Activated T-cell treated with anti-CD3 and anti-CD28 coated beads, Interleukin-2, amount 50 U/mL, for 4 hours (primary cell): ENCODE data around the gene KRTAP5-6. TPM values are rescaled to one million over a fixed set of nuclear protein-coding genes. Genes with fewer than 3 reads are reported as not detected.

Experiments used
- ATAC-seq, 2 donors: fragments of 200-7000 bp; cut with Tn5 transposase; one replicate each; pipeline ENCODE4 v1.10.0; 2021
- DNase-seq: peaks from one replicate; pipeline ENCODE4 v3.0.0-alpha.2; 2020
- H3K27me3 Mint-ChIP-seq: one replicate; pipeline ENCODE4 v1.8.0; 2021; ENCODE audit warnings: low read depth, mixed read lengths
- H3K36me3 Mint-ChIP-seq: one replicate; pipeline ENCODE4 v1.8.0; 2022; ENCODE audit warnings: mixed read lengths; ENCODE audit not compliant: insufficient read depth
- H3K4me1 Mint-ChIP-seq: one replicate; pipeline ENCODE4 v1.8.0; 2021; ENCODE audit warnings: low read depth, mixed read lengths
- H3K4me3 Mint-ChIP-seq: one replicate; pipeline ENCODE4 v1.8.0; 2021; ENCODE audit warnings: mild to moderate bottlenecking, moderate library complexity, mixed read lengths
- H3K9me3 Mint-ChIP-seq: one replicate; pipeline ENCODE4 v1.8.0; 2021; ENCODE audit warnings: mixed read lengths
- total RNA-seq, 3 donors: library from RNA; stranded (reverse); gene quantifications; one replicate each; pipeline ENCODE4 v1.2.1, GENCODE V29; 2021

Gene KRTAP5-6
- total RNA-seq, 3 donors from 2014 or later = not detected

DNA sequence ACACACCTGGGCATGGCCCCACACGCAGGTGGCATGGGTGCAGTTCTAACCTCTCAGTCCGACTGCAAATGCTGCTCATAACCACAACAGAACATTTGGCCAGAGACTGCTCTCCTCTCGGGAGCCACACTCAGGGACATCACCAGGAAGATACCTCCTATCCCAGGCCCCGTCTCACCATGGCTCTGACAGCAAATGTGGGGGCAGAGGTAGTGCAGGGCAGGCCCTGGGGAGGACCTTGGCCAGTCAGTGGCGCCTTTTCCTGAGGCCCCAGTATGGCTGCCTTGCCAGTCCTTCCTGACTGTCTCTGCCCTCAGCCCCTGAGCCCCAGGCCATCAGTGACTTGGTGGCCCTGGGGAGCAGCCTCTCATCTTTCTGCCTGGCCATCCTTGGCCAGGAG lies 2.8 kb downstream of the KRTAP5-6 start:
- Mint-ChIP-seq H3K9me3 (peaks cover 10% of the 10 kb centered on the region), H3K27me3 (peaks cover 10% of the 10 kb centered on the region), H3K4me1 (peaks cover 13% of the 10 kb centered on the region), H3K4me3 (no peak overlapping the region), H3K36me3 (no peaks in the 10 kb centered on the region)
- DNase-seq (no peak), ATAC-seq (no peak)

DNA sequence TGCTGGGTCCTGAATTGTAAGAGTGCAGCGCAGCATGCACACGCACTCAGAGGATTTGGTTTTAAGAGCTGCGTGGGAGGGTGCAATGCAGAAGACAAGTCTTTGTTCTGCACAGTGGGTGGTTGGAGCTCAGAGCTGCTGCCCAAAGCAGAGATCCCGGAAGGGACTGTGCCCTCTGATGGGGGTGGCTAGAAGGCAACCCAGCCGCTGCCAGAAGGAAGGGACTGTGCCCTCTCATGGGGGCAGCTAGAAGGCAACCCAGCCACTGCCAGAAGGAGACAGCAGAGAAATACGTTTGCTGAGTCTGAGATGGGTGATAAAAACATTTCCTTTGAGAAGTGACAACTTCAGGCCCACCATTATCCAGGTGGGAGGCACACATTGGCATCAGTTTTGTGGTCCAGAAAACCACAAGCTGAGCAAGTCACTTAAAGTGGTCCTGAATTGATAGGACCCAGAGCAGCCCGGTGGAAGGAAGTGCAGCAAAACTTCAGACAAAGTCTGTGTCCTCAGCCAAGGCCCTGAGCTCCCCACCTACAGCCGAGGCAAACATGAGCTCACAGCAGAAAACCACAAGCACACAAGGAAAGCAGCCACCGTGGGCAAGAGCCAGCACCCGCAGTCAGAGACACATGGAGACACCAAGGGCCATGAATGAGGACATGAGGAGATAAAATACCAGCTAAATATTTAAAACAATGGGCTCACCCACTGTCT lies 4.3 kb downstream of the KRTAP5-6 start:
- no peak overlapping the region for H3K4me3 Mint-ChIP-seq

DNA sequence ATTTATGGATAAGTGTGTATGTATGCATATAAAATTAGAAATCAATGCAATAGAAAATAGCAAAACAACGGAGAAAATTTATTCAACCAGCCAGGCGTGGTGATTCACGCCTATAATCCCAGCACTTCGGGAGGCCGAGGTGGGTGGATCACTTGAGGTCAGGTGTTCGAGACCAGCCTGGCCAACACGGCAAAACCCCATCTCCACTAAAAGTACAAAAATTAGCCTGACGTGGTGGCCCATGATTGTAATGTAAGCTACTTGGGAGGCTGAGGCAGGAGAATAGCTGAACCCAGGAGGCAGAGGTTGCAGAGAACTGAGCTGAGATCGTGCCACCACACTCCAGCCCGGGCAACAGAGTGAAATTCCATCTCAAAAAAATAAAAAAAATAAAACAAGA lies 5.5 kb downstream of the KRTAP5-6 start:
- no peaks in the 10 kb centered on the region for H3K36me3 Mint-ChIP-seq
- H3K9me3 Mint-ChIP-seq = peaks cover 10% of the 10 kb centered on the region
- peaks cover 10% of the 10 kb centered on the region for H3K27me3 Mint-ChIP-seq

More for the DNA sequence above, 4.3 kb downstream of the KRTAP5-6 start:
- Mint-ChIP-seq H3K9me3 (peaks cover 10% of the 10 kb centered on the region), H3K36me3 (no peaks in the 10 kb centered on the region), H3K4me1 (peaks cover 13% of the 10 kb centered on the region), H3K27me3 (peaks cover 10% of the 10 kb centered on the region)
- DNase-seq (no peak), ATAC-seq (peak; percentile 43 to 66)

DNA sequence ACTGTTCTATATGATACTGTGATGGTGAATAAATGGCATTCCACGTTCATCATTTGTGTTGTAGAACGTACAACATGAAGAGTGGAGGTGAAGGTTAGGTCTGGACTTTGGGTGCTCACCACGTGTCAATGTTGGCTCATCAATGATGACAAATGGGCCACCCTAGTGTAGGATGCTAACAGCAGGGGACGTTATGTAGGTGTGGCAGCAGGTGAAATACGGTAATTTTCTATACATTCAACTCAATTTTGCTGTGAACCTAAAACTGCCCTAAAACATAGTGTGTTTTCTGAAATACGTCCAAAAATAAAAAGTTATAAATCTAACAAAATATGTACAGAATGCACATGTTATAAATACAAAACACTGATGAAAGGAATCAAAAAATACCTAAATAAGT lies 6.2 kb downstream of the KRTAP5-6 start:
- peaks cover 13% of the 10 kb centered on the region for H3K4me1 Mint-ChIP-seq

More for the DNA sequence above, 5.5 kb downstream of the KRTAP5-6 start:
- no peak for DNase-seq
- H3K4me3 Mint-ChIP-seq = no peak overlapping the region
- peaks cover 13% of the 10 kb centered on the region for H3K4me1 Mint-ChIP-seq
- ATAC-seq = no peak

DNA sequence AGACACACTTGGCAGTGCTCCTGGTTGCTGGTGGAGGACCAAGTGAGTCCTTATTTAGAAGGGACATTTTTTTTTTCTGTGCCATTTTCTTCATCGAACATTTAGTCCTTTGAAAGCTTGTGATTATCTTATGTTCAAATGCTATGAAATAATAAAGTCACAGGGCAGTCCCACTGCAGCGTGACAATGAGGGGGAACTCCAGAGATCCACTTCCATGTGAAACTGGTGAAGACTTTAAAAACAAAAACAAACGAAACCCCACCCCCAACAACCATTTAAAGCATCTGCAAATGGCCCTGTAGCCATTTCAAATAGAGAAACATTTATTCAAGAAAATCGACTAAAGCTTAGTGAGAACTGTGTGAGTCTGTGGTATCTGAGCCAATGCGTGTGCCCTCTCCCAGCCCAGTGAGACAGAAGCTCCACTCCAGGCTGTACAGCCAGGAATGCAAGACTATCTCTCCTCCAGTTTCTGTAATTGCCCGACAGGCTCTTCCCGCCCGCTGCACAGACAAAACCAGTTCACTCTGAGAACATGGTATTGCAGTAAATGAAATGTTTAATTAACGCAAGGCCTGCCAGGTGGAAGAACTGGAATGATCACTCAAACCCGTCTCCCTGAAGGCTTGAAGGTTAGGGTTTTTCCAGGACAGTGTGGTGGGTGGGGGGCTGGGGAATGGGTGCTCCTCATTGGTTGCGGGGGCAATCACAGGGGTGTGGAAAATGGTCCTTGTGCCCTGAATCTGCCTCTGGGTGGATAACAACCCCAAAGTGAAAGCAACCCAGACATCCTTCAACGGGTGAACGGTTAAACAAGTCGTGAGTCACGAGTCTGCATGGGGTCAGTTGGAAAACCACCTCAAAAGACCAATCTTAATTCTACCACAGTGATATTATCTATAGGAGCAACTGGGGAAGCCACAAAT lies 8.4 kb downstream of the KRTAP5-6 start:
- no peaks in the 10 kb centered on the region for H3K36me3 Mint-ChIP-seq
- peaks cover 12% of the 10 kb centered on the region for H3K4me1 Mint-ChIP-seq
- H3K4me3 Mint-ChIP-seq = no peak overlapping the region
- ATAC-seq (no peak), DNase-seq (no peak)
- peaks cover 10% of the 10 kb centered on the region for H3K9me3 Mint-ChIP-seq
- H3K27me3 Mint-ChIP-seq = peaks cover 14% of the 10 kb centered on the region

More for the DNA sequence above, 6.2 kb downstream of the KRTAP5-6 start:
- peaks cover 10% of the 10 kb centered on the region for H3K9me3 Mint-ChIP-seq
- H3K27me3 Mint-ChIP-seq = peaks cover 10% of the 10 kb centered on the region
- H3K4me3 Mint-ChIP-seq = no peak overlapping the region
- ATAC-seq (no peak), DNase-seq (no peak)
- no peaks in the 10 kb centered on the region for H3K36me3 Mint-ChIP-seq

DNA sequence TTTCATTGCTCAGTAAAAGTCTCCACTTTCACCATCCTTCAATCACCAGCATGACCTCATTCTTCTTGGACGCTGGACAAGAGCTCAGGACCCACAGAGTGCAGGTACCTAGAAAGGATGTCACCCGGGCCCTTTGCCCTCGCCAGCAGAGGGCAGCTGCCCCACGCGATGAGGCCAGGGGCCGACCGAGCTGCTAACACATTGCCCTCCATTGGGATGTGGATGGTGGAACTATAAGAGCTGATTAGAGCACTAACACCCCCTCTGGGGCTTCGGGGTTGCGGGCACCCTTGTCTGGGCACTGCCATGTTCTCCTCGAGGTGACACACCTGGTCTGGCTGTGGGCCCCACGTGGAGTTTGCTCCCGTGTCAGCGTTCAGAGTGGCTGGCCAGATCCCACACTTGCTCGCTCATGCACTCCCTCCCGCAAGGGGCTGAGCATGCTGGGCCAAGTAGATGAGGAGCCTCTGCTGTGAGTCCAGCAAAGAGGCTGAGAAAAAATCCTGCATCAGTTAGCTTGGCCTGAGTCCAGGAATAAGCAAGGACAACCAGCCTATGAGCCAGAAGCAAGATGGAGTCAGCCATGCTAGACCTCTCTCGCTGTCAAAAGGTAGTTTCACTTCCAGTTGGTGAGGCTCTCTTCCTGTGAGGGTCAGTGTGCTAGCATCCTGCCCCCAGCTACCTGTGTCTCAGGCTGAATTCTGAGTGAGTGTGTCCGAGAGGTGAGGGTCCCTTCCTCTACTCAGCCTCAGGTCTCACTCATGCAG lies 9.8 kb downstream of the KRTAP5-6 start:
- H3K9me3 Mint-ChIP-seq = peaks cover 4% of the 10 kb centered on the region
- no peaks in the 10 kb centered on the region for H3K36me3 Mint-ChIP-seq
- no peak overlapping the region for H3K4me3 Mint-ChIP-seq
- DNase-seq (no peak), ATAC-seq (no peak)
- peaks cover 13% of the 10 kb centered on the region for H3K27me3 Mint-ChIP-seq
- no peaks in the 10 kb centered on the region for H3K4me1 Mint-ChIP-seq

DNA sequence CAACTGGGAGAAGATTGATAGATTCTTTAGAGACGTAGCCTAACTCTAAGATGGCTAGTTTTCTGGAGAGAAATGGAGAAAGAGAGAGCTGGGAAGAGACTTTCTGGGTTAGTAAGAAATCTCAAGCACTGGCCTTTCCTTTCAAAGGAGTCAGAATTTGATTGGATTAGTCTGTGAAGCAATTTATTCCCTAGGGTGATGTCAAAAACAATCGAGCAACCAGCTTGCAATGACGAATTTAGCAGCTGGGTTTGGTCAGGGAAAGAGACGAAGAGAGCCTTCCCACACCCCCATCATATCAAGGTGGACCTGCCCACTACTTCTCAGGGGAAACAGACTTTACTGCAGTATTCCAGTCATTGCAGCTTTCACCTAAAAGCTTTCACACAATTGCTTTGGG lies 10.8 kb downstream of the KRTAP5-6 start:
- Mint-ChIP-seq H3K27me3 (peaks cover 13% of the 10 kb centered on the region), H3K4me3 (no peak overlapping the region), H3K9me3 (no peaks in the 10 kb centered on the region), H3K4me1 (no peaks in the 10 kb centered on the region), H3K36me3 (no peaks in the 10 kb centered on the region)
- DNase-seq = no peak
- no peak for ATAC-seq

DNA sequence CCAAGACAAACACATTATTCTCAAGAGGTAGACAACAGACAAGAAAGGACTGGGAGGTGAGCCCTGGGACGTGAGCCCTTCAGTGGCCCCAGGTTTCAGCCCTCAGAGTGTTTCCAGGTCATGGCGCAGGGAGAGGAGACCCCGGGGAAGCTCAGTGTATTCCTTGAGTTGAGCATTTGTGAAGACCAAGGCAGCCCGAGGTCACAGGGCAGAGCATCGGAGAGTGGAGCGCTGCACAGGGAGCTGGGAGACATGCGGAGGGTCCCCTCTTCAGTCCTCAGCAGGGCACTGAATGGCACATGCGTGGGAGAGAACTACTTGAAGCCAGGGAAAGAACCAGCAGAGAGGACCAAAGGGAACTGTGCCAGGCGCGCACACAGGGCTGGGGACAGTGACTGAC lies 11.7 kb downstream of the KRTAP5-6 start:
- peaks cover 9% of the 10 kb centered on the region for H3K27me3 Mint-ChIP-seq
- no peaks in the 10 kb centered on the region for H3K4me1 Mint-ChIP-seq
- DNase-seq = no peak
- no peaks in the 10 kb centered on the region for H3K9me3 Mint-ChIP-seq
- no peaks in the 10 kb centered on the region for H3K36me3 Mint-ChIP-seq
- ATAC-seq = no peak
- no peak overlapping the region for H3K4me3 Mint-ChIP-seq

DNA sequence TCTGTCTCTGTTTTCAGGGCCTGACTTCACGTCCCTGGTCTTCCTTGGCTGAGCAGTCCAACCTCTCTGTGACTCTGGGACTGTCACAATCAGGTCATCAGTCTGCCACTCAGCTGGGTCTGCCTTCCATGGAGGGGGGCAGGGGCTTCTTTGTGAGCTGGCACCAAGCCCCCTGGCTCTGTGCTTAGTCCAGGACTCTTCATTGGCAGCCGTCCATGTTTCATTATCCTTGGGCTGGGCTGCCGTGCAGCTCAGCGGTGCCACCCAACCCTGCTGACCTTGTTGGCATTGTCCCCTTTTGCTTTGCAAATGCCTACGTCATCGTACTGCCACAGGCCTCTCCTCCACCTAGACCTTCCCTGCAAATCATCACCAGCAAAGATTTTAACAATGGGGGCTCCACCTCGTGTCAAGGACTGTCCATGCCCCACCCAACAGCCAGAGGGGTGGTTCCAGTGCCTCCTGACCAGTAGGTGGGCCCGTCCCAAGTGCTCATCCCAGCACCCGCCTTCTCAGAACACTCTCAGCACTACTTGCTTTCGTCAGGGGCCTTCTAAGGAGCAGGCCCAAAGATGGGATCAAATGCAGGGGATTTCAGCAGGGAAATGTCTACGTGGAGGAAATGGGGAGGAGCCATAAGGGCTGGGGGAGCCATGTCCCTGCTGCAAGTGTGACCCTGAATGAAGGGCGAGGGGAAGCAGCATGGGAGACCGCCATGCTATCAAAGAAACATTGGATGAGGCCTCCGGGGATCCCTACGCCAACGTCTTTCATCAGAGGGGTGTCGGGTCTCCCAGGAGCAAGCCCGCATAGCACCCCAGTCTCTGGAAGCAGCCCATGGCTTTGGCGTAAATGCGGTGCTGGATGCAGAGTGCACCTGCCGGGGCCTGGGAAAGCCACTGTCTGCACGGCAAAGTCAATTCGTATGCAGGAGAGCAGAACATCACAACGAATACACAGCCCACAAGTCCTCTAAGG lies 18.2 kb downstream of the KRTAP5-6 start:
- no peaks in the 10 kb centered on the region for H3K4me1 Mint-ChIP-seq
- H3K36me3 Mint-ChIP-seq = no peaks in the 10 kb centered on the region
- DNase-seq = no peak
- peaks cover 3% of the 10 kb centered on the region for H3K27me3 Mint-ChIP-seq
- H3K9me3 Mint-ChIP-seq = no peaks in the 10 kb centered on the region
- H3K4me3 Mint-ChIP-seq = no peak overlapping the region
- ATAC-seq = no peak

DNA sequence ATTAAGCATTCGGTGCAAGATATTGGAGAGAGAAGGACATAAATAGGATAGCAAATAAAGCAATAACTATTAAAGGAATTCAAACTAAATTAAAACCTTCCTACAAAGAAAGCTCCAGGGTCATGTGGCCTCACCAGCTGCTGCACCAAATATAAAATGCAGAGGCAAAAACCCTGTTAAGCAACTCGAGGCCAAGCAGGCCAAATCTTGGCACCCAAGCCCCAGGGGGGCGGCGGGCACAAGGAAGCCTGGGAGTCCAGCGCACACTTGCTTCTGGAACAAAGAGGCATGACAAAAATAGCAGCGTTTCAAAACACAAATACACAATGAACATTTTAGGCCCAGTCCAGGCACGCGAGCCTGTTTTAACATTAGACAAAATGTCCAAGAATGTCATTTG lies 20.8 kb downstream of the KRTAP5-6 start:
- H3K36me3 Mint-ChIP-seq = no peaks in the 10 kb centered on the region
- H3K4me1 Mint-ChIP-seq = no peaks in the 10 kb centered on the region
- ATAC-seq (no peak), DNase-seq (no peak)
- H3K4me3 Mint-ChIP-seq = no peak overlapping the region
- H3K9me3 Mint-ChIP-seq = no peaks in the 10 kb centered on the region
- H3K27me3 Mint-ChIP-seq = peaks cover under 1% of the 10 kb centered on the region

DNA sequence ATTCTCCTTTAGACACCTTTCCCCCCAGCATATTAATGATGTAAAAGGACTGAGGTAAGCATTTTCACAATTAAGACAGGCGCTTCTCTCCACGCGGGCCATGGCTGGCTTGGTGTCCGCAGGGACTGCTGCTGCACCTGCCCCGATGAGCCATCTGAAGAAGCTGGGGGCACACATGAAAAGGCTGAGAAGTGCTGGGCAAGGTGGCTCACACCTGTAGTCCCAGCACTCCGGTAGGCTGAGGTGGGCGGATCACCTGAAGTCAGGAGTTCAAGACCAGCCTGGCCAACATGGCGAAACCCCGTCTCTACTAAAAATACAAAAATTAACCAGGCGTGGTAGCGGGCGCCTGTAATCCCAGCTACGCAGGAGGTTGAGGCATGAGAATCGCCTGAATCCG lies 21.3 kb downstream of the KRTAP5-6 start:
- no peaks in the 10 kb centered on the region for H3K4me1 Mint-ChIP-seq
- no peaks in the 10 kb centered on the region for H3K36me3 Mint-ChIP-seq
- no peak overlapping the region for H3K4me3 Mint-ChIP-seq
- DNase-seq = no peak
- ATAC-seq = no peak
- peaks cover 2% of the 10 kb centered on the region for H3K27me3 Mint-ChIP-seq
- H3K9me3 Mint-ChIP-seq = no peaks in the 10 kb centered on the region

DNA sequence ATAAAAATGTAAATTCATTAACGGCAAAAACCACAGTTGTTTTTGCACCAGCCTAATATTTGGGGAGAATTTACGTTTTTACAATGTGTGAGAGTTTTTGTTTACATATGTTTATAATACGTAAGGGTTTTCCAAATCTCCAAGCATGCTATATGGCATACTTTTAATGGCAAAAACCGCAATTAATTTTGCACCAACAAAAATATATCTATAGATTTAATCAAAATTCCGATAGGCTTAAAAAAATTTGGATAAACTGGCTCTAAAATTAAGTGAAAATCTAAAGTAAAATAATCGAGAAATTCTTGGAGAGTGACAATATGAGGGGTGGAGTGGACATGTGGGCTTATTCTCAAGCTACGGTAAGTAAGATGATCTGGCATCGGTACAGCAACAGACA lies 22.8 kb downstream of the KRTAP5-6 start:
- peaks cover 2% of the 10 kb centered on the region for H3K27me3 Mint-ChIP-seq
- no peak for ATAC-seq
- H3K36me3 Mint-ChIP-seq = no peaks in the 10 kb centered on the region
- no peaks in the 10 kb centered on the region for H3K9me3 Mint-ChIP-seq
- no peak overlapping the region for H3K4me3 Mint-ChIP-seq
- no peaks in the 10 kb centered on the region for H3K4me1 Mint-ChIP-seq
- DNase-seq = no peak

DNA sequence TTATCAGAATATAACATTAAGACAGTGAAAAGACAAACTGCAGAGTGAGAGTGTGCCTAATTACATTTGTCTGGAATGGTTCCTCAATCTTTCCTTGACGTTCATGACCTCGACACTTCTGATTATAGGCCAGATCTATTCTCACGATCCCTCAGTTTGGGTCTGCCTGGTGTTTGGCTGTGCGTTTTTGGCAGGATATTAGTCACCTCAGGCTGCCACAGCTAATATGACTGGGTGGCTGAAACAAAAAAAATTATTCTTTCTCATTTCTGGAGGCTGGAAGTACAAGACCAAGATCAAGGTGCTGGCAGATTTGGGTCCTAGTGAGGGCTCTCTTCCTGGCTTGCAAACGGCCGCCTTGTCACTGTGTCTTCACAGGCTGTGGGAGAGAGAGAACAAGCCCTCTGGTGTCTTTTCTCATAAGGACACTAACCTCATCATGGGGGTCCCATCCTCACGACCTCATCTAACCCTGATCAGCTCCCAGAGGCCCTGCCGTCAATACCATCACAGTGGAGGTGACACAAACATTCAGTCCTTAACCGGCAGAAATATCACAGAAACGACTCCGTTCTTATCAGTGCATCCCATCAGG lies 30.2 kb downstream of the KRTAP5-6 start:
- Mint-ChIP-seq H3K9me3 (no peaks in the 10 kb centered on the region), H3K4me3 (no peak overlapping the region), H3K36me3 (no peaks in the 10 kb centered on the region), H3K4me1 (peaks cover 20% of the 10 kb centered on the region), H3K27me3 (peaks cover 39% of the 10 kb centered on the region)
- DNase-seq = no peak
- peak; percentile 10 to 63 for ATAC-seq
